WTC11 (cell line): Measurements from ENCODE around the gene CRYBG3. TPM values are rescaled to one million over a fixed set of nuclear protein-coding genes. Genes with fewer than 3 reads are reported as not detected.

Experiments used
- ATAC-seq: fragments of 200-7000 bp; cut with Tn5 transposase; 2 replicates; pipeline ENCODE4 v1.10.0; 2021; ENCODE audit warnings: mild to moderate bottlenecking, moderate library complexity
- CTCF ChIA-PET: fragments of 300-600 bp; sonication (Branson Sonifier 250); formaldehyde crosslinking; loops from one replicate; lab custom pipeline; 2021; ENCODE audit warnings: antibody characterized with exemption; lab: Charles Lee
- POLR2A ChIA-PET: fragments of 350-600 bp; sonication (Branson Sonifier 250); formaldehyde crosslinking; loops from one replicate; lab custom pipeline; 2021; ENCODE audit warnings: antibody characterized with exemption; lab: Charles Lee
- DNase-seq: peaks from one replicate; pipeline ENCODE4 v3.0.0; 2021; ENCODE audit warnings: low spot score
- H3K27ac Mint-ChIP-seq: 2 replicates; pipeline ENCODE4 v1.8.0; 2021; ENCODE audit warnings: mixed read lengths
- H3K27me3 Mint-ChIP-seq: 2 replicates; pipeline ENCODE4 v1.8.0; 2021; ENCODE audit warnings: low read depth, mild to moderate bottlenecking, moderate library complexity, mixed read lengths
- H3K36me3 Mint-ChIP-seq: 2 replicates; pipeline ENCODE4 v1.8.0; 2021; ENCODE audit warnings: mixed read lengths
- H3K4me1 Mint-ChIP-seq: 2 replicates; pipeline ENCODE4 v1.8.0; 2022; ENCODE audit warnings: mixed read lengths
- H3K4me3 Mint-ChIP-seq: 2 replicates; pipeline ENCODE4 v1.8.0; 2021; ENCODE audit warnings: mild to moderate bottlenecking, moderate library complexity, mixed read lengths
- H3K9me3 Mint-ChIP-seq: 2 replicates; pipeline ENCODE4 v1.8.0; 2021; ENCODE audit warnings: mixed read lengths
- CDX4 ChIP-seq: fragments of 250-450 bp; sonication (Bioruptor Pico); IDR thresholded peaks from 2 replicates; pipeline ENCODE4 v1.9.0; 2021; ENCODE audit warnings: moderate library complexity, mild to moderate bottlenecking, inconsistent platforms, borderline replicate concordance
- ESRRA ChIP-seq: sonication (generic); formaldehyde crosslinking; IDR thresholded peaks from 2 replicates; pipeline ENCODE4 v1.8.1; 2022; ENCODE audit warnings: mild to moderate bottlenecking, missing genetic modification reagents, borderline replicate concordance
- FOXK1 ChIP-seq: sonication (generic); formaldehyde crosslinking; IDR thresholded peaks from 2 replicates; pipeline ENCODE4 v1.8.0; 2022; ENCODE audit warnings: mild to moderate bottlenecking, moderate library complexity, missing genetic modification reagents
- FOXP1 ChIP-seq: sonication (generic); formaldehyde crosslinking; IDR thresholded peaks from 2 replicates; pipeline ENCODE4 v1.8.0; 2022; ENCODE audit warnings: missing genetic modification reagents, mild to moderate bottlenecking, moderate library complexity, borderline replicate concordance
- FOXP4 ChIP-seq: sonication (generic); formaldehyde crosslinking; IDR thresholded peaks from 2 replicates; pipeline ENCODE4 v1.8.0; 2022; ENCODE audit warnings: mild to moderate bottlenecking, missing genetic modification reagents
- GTF2I ChIP-seq: fragments of 250-450 bp; sonication (Bioruptor Pico); conservative IDR thresholded peaks from 2 replicates; pipeline ENCODE4 v1.4.0; 2021; ENCODE audit warnings: mild to moderate bottlenecking
- HMGA2 ChIP-seq: fragments of 250-450 bp; sonication (Bioruptor Pico); IDR thresholded peaks from 2 replicates; pipeline ENCODE4 v1.4.0; 2021; ENCODE audit warnings: mild to moderate bottlenecking, moderate library complexity
- MXD4 ChIP-seq: fragments of 250-450 bp; sonication (Bioruptor Pico); IDR thresholded peaks from 2 replicates; pipeline ENCODE4 v1.8.0; 2021; ENCODE audit warnings: mild to moderate bottlenecking, moderate library complexity, borderline replicate concordance
- RELA ChIP-seq: sonication (generic); formaldehyde crosslinking; IDR thresholded peaks from 2 replicates; pipeline ENCODE4 v1.8.1; 2022; ENCODE audit warnings: missing genetic modification reagents, mild to moderate bottlenecking, borderline replicate concordance
- SMAD4 ChIP-seq: sonication (generic); formaldehyde crosslinking; IDR thresholded peaks from 2 replicates; pipeline ENCODE4 v1.8.0; 2022; ENCODE audit warnings: mild to moderate bottlenecking, missing genetic modification reagents
- SOX15 ChIP-seq: fragments of 250-450 bp; sonication (Bioruptor Pico); IDR thresholded peaks from 2 replicates; pipeline ENCODE4 v1.9.0; 2021; ENCODE audit warnings: mild to moderate bottlenecking
- TEAD4 ChIP-seq: sonication (generic); formaldehyde crosslinking; IDR thresholded peaks from 2 replicates; pipeline ENCODE4 v1.8.0; 2022; ENCODE audit warnings: mild to moderate bottlenecking, missing genetic modification reagents
- USF1 ChIP-seq: sonication (generic); formaldehyde crosslinking; IDR thresholded peaks from 2 replicates; pipeline ENCODE4 v1.8.0; 2022; ENCODE audit warnings: mild to moderate bottlenecking, missing genetic modification reagents
- ZNF219 ChIP-seq: sonication (generic); formaldehyde crosslinking; IDR thresholded peaks from 2 replicates; pipeline ENCODE4 v1.8.0; 2023; ENCODE audit warnings: missing genetic modification reagents, mild to moderate bottlenecking, borderline replicate concordance
- total RNA-seq: library from RNA; stranded (reverse); gene quantifications from 3 replicates; pipeline ENCODE4 v1.2.3, GENCODE V29; 2021

The CRYBG3 gene
- total RNA-seq, 1 experiment from 2014 or later, result 13.6 TPM

- Mint-ChIP-seq H3K4me3 (no peak overlapping the region), H3K4me1 (peaks cover 25% of the 10 kb centered on the region), H3K27me3 (no peaks in the 10 kb centered on the region), H3K36me3 (no peaks in the 10 kb centered on the region), H3K27ac (peak overlapping the region; percentile 76; the same call in 1 of the 2 replicates), H3K9me3 (peaks cover 10% of the 10 kb centered on the region)
- DNase-seq (no peak), ATAC-seq (peak; percentile 48)
- TF ChIP-seq ZNF219 (no peak), FOXK1 (no peak), SOX15 (CRISPR knock-in tag) (no peak), TEAD4 (CRISPR knock-in tag) (no peak)
- CTCF ChIA-PET, result interaction anchor here (0.7 to 1.0 kb wide), 2 partner anchors 30 to 337 kb away, joined by 3 to 5 read pairs; no protein-coding TSS in a partner anchor
- POLR2A ChIA-PET, result no interaction called here
Measured at GRCh38 chr3:97992547-97993173, 170.8 kb downstream of the CRYBG3 start.

- peaks cover 3% of the 10 kb centered on the region for H3K9me3 Mint-ChIP-seq
- CTCF ChIA-PET, result interaction anchor here (0.7 kb wide), 1 partner anchor 29 kb away, joined by 5 read pairs; no protein-coding TSS in a partner anchor
Measured at GRCh38 chr3:97993526-97993925, 171.7 kb downstream of the CRYBG3 start.

GRCh38 chr3:97994328-97994945 lies 172.6 kb downstream of the CRYBG3 start:
- TF ChIP-seq RELA (CRISPR knock-in tag), result no peak
- no peak for TF ChIP-seq GTF2I
- TF ChIP-seq USF1, result no peak
- no peak for TF ChIP-seq MXD4 (CRISPR knock-in tag)
- no peak for TF ChIP-seq SMAD4 (CRISPR knock-in tag)
- TF ChIP-seq ESRRA (CRISPR knock-in tag), result no peak
- Mint-ChIP-seq H3K9me3 (no peaks in the 10 kb centered on the region), H3K4me3 (no peak overlapping the region), H3K4me1 (peaks cover 25% of the 10 kb centered on the region), H3K36me3 (no peaks in the 10 kb centered on the region), H3K27ac (no peak overlapping the region), H3K27me3 (no peaks in the 10 kb centered on the region)
- POLR2A ChIA-PET, result no interaction called here
- no peak for DNase-seq
- CTCF ChIA-PET, result interaction anchor here (1.1 kb wide), 1 partner anchor 29 kb away, joined by 3 read pairs; no protein-coding TSS in a partner anchor
- no peak for ATAC-seq

More at GRCh38 chr3:97993526-97993925, 171.7 kb downstream of the CRYBG3 start:
- DNase-seq (no peak), ATAC-seq (peak; percentile 55)
- Mint-ChIP-seq H3K4me3 (no peak overlapping the region), H3K27ac (peak overlapping the region; percentile 23; the same call in 1 of the 2 replicates), H3K36me3 (no peaks in the 10 kb centered on the region), H3K4me1 (peaks cover 25% of the 10 kb centered on the region), H3K27me3 (no peaks in the 10 kb centered on the region)
- TF ChIP-seq CDX4, result no peak
- no peak for TF ChIP-seq HMGA2 (CRISPR knock-in tag)
- TF ChIP-seq MXD4 (CRISPR knock-in tag), result no peak
- no peak for TF ChIP-seq FOXP4
- TF ChIP-seq FOXP1 (CRISPR knock-in tag), result no peak
- POLR2A ChIA-PET, result no interaction called here

Other genes starting within 250 kb of the CRYBG3 start
- 6.6 to 7.1 TPM (median 6.8 TPM) in 3 replicates for gene ARL6, start 57.3 kb upstream of the CRYBG3 start, total RNA-seq
- 8.7 to 11.0 TPM (median 8.7 TPM) in 3 replicates for gene RIOX2, start 150.4 kb downstream of the CRYBG3 start, total RNA-seq
- gene GABRR3, start 213.3 kb downstream of the CRYBG3 start, total RNA-seq, result not detected in 3 replicates